Activated naive CD8-positive, alpha-beta T cell (primary cell): ENCODE measurements around the gene CYTH4.

Source experiments
- H3K27ac Mint-ChIP-seq: one replicate; pipeline ENCODE4 v1.8.0; 2021; ENCODE audit warnings: mixed read lengths
- H3K27me3 Mint-ChIP-seq: one replicate; pipeline ENCODE4 v1.8.0; 2021; ENCODE audit warnings: mixed read lengths
- H3K36me3 Mint-ChIP-seq: one replicate; pipeline ENCODE4 v1.8.0; 2021; ENCODE audit warnings: mixed read lengths
- H3K4me1 Mint-ChIP-seq: one replicate; pipeline ENCODE4 v1.8.0; 2021; ENCODE audit warnings: low read depth, mixed read lengths
- H3K4me3 Mint-ChIP-seq: one replicate; pipeline ENCODE4 v1.8.0; 2021; ENCODE audit warnings: mild to moderate bottlenecking, mixed read lengths
- H3K9me3 Mint-ChIP-seq: one replicate; pipeline ENCODE4 v1.8.0; 2021; ENCODE audit warnings: low read depth, mixed read lengths

CYTH4 gene

GRCh38 chr22:37343348-37343747, 61.0 kb downstream of the CYTH4 start:
- H3K36me3 Mint-ChIP-seq, result no peaks in the 10 kb centered on the region
- H3K27me3 Mint-ChIP-seq, result no peaks in the 10 kb centered on the region
- H3K27ac Mint-ChIP-seq, result no peak overlapping the region
- H3K4me3 Mint-ChIP-seq, result no peak overlapping the region
- H3K9me3 Mint-ChIP-seq, result no peaks in the 10 kb centered on the region
- peaks cover 9% of the 10 kb centered on the region for H3K4me1 Mint-ChIP-seq

DNA sequence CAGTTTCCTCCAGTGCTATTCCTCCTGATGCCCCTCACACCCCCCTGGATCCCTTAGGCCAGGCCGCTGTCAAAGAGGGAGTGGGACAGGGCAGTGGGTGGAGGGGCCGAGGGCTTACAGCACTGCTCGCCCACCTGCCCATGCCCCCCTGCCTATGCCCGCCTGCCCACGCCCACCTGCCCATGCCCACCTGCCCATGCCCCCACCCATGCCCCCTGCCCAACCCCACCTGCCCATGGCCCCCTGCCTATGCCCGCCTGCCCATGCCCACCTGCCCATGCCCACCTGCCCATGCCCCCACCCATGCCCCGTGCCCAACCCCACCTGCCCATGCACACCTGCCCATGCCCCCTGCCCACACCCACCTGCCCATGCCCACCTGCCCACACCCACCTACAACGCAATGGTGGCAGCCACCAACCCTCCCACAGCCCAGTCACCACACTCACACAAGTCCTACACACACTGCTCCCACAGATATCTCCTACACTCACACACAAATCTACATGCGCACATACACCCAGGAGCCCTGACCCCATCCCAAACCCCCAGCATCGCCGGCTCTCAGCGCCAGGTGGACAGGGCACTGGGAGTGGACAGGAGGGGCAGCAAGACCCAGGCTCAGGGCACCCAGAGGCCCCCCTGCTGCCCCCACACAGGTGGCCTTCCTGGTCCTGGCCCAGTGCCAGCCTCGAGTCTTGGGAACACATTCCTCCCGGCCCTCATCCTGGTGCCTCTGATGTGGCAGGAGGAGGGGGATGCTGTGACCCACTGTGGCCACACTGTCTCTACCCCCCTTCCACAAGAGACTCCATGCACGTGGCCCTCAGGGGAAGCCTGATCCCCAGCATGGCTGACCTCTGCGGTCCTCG, 61.8 kb downstream of the CYTH4 start:
- H3K27me3 Mint-ChIP-seq, result no peaks in the 10 kb centered on the region
- no peaks in the 10 kb centered on the region for H3K36me3 Mint-ChIP-seq
- H3K9me3 Mint-ChIP-seq, result no peaks in the 10 kb centered on the region
- no peak overlapping the region for H3K27ac Mint-ChIP-seq
- no peak overlapping the region for H3K4me3 Mint-ChIP-seq
- peaks cover 9% of the 10 kb centered on the region for H3K4me1 Mint-ChIP-seq

GRCh38 chr22:37344735-37345449, 62.6 kb downstream of the CYTH4 start:
- H3K4me3 Mint-ChIP-seq, result no peak overlapping the region
- no peaks in the 10 kb centered on the region for H3K36me3 Mint-ChIP-seq
- H3K9me3 Mint-ChIP-seq, result no peaks in the 10 kb centered on the region
- no peak overlapping the region for H3K27ac Mint-ChIP-seq
- no peaks in the 10 kb centered on the region for H3K27me3 Mint-ChIP-seq
- H3K4me1 Mint-ChIP-seq, result peaks cover 9% of the 10 kb centered on the region

DNA sequence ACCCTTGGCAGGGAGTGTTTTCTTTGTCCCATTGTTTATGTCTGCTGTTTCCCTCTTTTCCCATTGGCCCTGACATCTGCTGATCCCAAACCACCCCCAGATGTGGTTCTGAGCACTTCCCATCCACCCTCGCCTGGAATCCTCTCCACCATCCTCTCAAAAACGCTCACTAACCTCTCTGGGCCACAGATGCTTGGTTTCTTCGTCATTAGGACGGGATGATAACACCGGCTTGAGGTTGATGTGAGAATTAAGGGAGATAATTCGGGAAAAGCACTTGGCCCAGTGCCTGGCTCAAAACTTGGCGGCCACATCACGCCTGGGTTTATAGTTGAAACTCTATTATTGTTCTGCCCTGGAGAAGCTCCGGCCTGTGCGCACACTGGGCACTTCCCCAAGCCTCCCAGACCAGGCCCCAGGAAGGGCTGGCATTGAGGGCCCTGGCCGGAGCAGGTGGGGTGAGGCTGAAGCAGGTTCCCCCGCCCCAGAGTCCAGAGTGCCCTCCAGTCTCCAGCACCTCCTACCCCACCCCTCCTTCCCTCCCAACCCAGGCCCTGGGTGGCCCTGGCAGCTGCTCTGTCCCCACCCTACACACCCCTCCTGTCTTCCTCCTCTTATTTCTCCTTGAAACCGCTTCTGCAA, 63.7 kb downstream of the CYTH4 start:
- no peak overlapping the region for H3K4me3 Mint-ChIP-seq
- H3K27me3 Mint-ChIP-seq, result no peaks in the 10 kb centered on the region
- H3K4me1 Mint-ChIP-seq, result peaks cover 9% of the 10 kb centered on the region
- H3K9me3 Mint-ChIP-seq, result no peaks in the 10 kb centered on the region
- H3K36me3 Mint-ChIP-seq, result no peaks in the 10 kb centered on the region
- H3K27ac Mint-ChIP-seq, result no peak overlapping the region

DNA sequence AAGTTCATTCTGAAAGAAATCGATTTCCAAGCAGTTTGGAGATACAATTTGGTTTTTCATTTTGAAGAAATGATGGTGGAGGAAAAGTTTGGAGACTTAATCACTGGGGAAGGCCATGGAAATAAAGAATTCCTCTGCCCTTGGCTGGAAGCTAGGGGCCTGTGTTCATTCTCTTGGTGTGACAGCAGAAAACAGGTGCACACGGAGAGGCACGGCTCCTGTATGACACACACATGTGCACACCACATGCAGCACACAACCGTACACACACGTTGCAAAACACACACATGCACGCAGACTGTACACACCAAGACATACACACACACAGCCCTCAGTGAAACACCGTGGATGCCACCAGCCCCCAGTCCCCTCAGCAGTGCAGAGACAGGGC, 64.2 kb downstream of the CYTH4 start:
- no peak overlapping the region for H3K27ac Mint-ChIP-seq
- no peaks in the 10 kb centered on the region for H3K9me3 Mint-ChIP-seq
- no peaks in the 10 kb centered on the region for H3K27me3 Mint-ChIP-seq
- peaks cover 9% of the 10 kb centered on the region for H3K4me1 Mint-ChIP-seq
- H3K36me3 Mint-ChIP-seq, result no peaks in the 10 kb centered on the region
- H3K4me3 Mint-ChIP-seq, result no peak overlapping the region

DNA sequence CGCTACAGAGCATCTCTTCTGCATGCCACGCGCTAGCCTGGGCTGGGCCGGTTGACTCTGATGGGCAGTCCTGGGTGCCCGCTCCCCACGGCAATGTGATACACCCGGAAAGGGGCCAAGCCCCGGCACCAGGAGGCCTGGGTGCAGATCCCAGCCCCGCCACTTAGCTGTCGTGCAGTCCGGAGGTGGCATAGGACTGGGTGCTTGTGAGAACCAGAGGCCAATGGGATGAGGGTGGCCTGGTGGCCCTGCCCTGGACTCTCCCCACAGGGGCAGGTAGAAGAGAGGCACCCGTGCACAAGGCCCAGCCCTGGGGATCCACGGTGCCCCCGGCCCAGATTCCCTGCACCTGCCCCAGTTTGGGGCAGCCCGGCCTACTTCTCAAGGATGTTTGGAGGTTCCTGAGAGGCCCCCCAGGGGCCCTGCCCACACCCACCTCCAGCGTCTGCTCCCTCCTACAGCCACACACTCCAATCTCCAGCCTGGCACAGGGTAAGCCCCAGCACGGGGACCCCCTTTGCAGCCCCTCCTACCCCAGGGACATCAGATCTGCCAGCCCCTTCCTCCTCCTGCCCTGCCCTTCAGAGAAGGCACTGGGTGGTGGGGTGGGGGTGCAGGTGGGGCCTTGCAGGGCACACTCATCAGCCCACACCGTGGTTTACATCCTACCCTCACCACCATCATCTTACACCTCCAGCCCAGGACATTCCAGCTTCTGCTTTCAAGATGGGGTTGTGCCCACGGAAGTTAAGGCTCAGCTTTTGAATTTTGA, 66.9 kb downstream of the CYTH4 start:
- Mint-ChIP-seq H3K27ac (no peak overlapping the region), H3K9me3 (no peaks in the 10 kb centered on the region)

GRCh38 chr22:37351232-37351631, 68.9 kb downstream of the CYTH4 start:
- no peak overlapping the region for H3K4me3 Mint-ChIP-seq
- H3K27ac Mint-ChIP-seq, result no peak overlapping the region
- no peaks in the 10 kb centered on the region for H3K36me3 Mint-ChIP-seq
- no peaks in the 10 kb centered on the region for H3K9me3 Mint-ChIP-seq
- H3K27me3 Mint-ChIP-seq, result no peaks in the 10 kb centered on the region
- H3K4me1 Mint-ChIP-seq, result no peaks in the 10 kb centered on the region

More for the DNA sequence above, 66.9 kb downstream of the CYTH4 start:
- no peaks in the 10 kb centered on the region for H3K27me3 Mint-ChIP-seq
- no peaks in the 10 kb centered on the region for H3K4me1 Mint-ChIP-seq
- H3K4me3 Mint-ChIP-seq, result no peak overlapping the region
- H3K36me3 Mint-ChIP-seq, result no peaks in the 10 kb centered on the region

- H3K4me3 Mint-ChIP-seq, result no peak overlapping the region
- no peak overlapping the region for H3K27ac Mint-ChIP-seq
- H3K27me3 Mint-ChIP-seq, result no peaks in the 10 kb centered on the region
- no peaks in the 10 kb centered on the region for H3K9me3 Mint-ChIP-seq
- H3K36me3 Mint-ChIP-seq, result no peaks in the 10 kb centered on the region
- no peaks in the 10 kb centered on the region for H3K4me1 Mint-ChIP-seq
These were observed 70.2 kb downstream of the CYTH4 start for GRCh38 chr22:37352481-37352880.

- H3K27ac Mint-ChIP-seq, result no peak overlapping the region
- no peaks in the 10 kb centered on the region for H3K27me3 Mint-ChIP-seq
- H3K36me3 Mint-ChIP-seq, result no peaks in the 10 kb centered on the region
- H3K9me3 Mint-ChIP-seq, result no peaks in the 10 kb centered on the region
- no peaks in the 10 kb centered on the region for H3K4me1 Mint-ChIP-seq
- no peak overlapping the region for H3K4me3 Mint-ChIP-seq
These were observed 71.5 kb downstream of the CYTH4 start for GRCh38 chr22:37353839-37354238.

- Mint-ChIP-seq H3K4me1 (no peaks in the 10 kb centered on the region), H3K27me3 (no peaks in the 10 kb centered on the region), H3K36me3 (no peaks in the 10 kb centered on the region), H3K9me3 (no peaks in the 10 kb centered on the region), H3K27ac (no peak overlapping the region), H3K4me3 (no peak overlapping the region)
These were observed 72.0 kb downstream of the CYTH4 start for GRCh38 chr22:37354261-37354660.

- H3K27ac Mint-ChIP-seq, result no peak overlapping the region
- H3K36me3 Mint-ChIP-seq, result no peaks in the 10 kb centered on the region
- no peaks in the 10 kb centered on the region for H3K27me3 Mint-ChIP-seq
- no peaks in the 10 kb centered on the region for H3K9me3 Mint-ChIP-seq
- H3K4me1 Mint-ChIP-seq, result no peaks in the 10 kb centered on the region
- H3K4me3 Mint-ChIP-seq, result no peak overlapping the region
These were observed 72.4 kb downstream of the CYTH4 start for GRCh38 chr22:37354670-37355069.

- Mint-ChIP-seq H3K4me1 (no peaks in the 10 kb centered on the region), H3K27ac (no peak overlapping the region), H3K9me3 (no peaks in the 10 kb centered on the region), H3K36me3 (no peaks in the 10 kb centered on the region), H3K27me3 (no peaks in the 10 kb centered on the region), H3K4me3 (no peak overlapping the region)
These were observed 72.9 kb downstream of the CYTH4 start for GRCh38 chr22:37355174-37355573.

DNA sequence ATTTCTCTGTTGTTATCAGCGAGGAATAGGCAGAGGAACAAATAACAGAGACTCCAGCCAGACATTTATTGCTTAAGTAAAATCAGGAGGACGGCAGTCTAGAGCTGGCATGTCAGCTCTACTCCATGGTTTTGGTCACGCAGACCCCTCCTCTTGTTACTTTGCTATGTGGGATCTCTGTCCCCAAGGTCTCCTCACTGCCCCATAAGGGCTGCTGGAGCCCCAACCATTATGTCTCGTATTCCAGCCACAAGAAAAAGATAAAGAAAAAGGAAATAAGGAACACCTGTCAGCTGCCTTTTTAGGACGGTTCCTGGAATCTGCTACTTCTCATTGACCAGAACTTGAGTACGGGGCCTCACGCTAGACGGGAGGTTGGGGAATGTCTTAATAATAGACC, 74.6 kb downstream of the CYTH4 start:
- Mint-ChIP-seq H3K9me3 (no peaks in the 10 kb centered on the region), H3K36me3 (no peaks in the 10 kb centered on the region), H3K4me1 (peaks cover 5% of the 10 kb centered on the region), H3K27ac (no peak overlapping the region), H3K27me3 (no peaks in the 10 kb centered on the region), H3K4me3 (no peak overlapping the region)

GRCh38 chr22:37357446-37358075, 75.3 kb downstream of the CYTH4 start:
- no peaks in the 10 kb centered on the region for H3K36me3 Mint-ChIP-seq
- H3K4me3 Mint-ChIP-seq, result no peak overlapping the region
- no peaks in the 10 kb centered on the region for H3K27me3 Mint-ChIP-seq
- H3K4me1 Mint-ChIP-seq, result peaks cover 5% of the 10 kb centered on the region
- H3K9me3 Mint-ChIP-seq, result no peaks in the 10 kb centered on the region
- H3K27ac Mint-ChIP-seq, result no peak overlapping the region
